ENCODE data around the gene KCTD16.

DNA sequence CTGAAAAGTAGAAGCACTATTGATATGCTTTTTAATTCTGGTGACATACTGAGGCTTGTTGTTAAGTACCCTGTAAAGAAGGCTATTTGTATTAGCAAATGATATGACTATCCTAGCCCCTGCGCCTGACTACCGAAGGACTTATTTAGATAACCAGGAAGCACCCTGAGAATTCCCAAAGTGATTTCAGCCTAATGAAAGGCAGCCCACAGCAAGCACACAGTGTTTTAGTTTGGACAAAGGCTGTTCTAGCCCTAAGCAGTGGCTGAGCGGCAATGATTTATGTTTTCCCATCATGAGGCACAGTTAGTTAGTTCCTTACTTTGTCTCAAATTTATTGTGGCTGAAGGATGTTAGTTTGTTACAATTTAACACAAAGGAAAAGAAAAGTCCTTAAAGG is 235.3 kb downstream of the KCTD16 start:
- TF ChIP-seq POLR2A (IDR thresholded peaks at IDR 0.05), result no peak
- TF ChIP-seq, protein P1, sequence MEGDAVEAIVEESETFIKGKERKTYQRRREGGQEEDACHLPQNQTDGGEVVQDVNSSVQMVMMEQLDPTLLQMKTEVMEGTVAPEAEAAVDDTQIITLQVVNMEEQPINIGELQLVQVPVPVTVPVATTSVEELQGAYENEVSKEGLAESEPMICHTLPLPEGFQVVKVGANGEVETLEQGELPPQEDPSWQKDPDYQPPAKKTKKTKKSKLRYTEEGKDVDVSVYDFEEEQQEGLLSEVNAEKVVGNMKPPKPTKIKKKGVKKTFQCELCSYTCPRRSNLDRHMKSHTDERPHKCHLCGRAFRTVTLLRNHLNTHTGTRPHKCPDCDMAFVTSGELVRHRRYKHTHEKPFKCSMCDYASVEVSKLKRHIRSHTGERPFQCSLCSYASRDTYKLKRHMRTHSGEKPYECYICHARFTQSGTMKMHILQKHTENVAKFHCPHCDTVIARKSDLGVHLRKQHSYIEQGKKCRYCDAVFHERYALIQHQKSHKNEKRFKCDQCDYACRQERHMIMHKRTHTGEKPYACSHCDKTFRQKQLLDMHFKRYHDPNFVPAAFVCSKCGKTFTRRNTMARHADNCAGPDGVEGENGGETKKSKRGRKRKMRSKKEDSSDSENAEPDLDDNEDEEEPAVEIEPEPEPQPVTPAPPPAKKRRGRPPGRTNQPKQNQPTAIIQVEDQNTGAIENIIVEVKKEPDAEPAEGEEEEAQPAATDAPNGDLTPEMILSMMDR (IDR thresholded peaks at IDR 0.05), result no peak
